GM21576 (cell line): ENCODE data around the gene F3.
A peak's percentile ranks its signal among the peaks of the same experiment; 100 is the strongest.
"Not testable (repeated sequence)": the region's sequence is repeated elsewhere in the genome, so short reads cannot be mapped to it uniquely, and the experiment has no call there.

Experiments used
- ATAC-seq: cut with Tn5 transposase; IDR thresholded peaks from one replicate; pipeline ENCODE4 v1.9.1; 2021; ENCODE audit warnings: mild to moderate bottlenecking, moderate library complexity; ENCODE audit not compliant: unreplicated experiment

Gene F3

DNA sequence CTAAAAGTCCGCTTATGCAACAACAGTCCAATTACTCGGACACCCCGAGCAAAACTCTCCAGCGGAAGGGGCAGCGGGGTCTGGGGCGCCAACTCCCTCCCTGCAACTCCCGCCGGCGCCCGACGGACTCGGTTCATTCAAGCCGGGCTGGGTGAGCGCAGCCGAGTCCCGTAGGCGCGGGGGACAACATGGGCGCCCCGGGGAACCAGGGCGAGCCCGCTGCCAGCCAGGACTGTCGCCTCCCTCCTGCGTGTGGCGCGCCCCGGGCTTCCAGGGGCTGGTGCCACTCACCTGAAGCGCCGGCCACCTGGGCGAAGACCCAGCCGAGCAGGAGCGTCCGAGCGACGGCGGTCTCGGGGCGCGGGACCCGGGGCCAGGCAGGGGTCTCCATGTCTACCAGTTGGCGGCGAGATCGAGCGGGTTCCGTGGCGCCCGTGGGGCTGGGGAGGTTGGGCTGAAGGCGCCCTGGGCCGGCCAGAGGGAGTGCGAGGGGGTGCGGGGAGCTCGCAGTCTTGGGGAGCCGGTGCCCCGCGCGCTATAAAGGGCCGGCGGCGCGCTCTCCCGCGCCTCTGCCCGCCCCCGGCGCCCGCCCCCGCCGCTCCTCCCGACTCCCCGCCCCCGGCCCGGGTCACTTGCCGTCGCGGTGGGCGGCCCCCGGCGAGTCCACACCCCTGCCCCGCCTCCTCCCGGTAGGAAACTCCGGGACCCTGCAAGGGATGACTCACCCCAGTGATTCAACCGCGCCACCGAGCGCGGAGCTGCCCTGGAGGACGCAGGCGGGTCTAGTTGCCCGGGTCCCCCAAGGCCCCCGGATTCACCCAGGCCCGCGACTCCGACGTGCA is at the start of gene F3:
Gene F3 (minus strand): TSS at position 514 of the 842 bp plus-strand sequence. CDS start 123 bp downstream, at position 391.
- ATAC-seq, result peak; percentile 77

DNA sequence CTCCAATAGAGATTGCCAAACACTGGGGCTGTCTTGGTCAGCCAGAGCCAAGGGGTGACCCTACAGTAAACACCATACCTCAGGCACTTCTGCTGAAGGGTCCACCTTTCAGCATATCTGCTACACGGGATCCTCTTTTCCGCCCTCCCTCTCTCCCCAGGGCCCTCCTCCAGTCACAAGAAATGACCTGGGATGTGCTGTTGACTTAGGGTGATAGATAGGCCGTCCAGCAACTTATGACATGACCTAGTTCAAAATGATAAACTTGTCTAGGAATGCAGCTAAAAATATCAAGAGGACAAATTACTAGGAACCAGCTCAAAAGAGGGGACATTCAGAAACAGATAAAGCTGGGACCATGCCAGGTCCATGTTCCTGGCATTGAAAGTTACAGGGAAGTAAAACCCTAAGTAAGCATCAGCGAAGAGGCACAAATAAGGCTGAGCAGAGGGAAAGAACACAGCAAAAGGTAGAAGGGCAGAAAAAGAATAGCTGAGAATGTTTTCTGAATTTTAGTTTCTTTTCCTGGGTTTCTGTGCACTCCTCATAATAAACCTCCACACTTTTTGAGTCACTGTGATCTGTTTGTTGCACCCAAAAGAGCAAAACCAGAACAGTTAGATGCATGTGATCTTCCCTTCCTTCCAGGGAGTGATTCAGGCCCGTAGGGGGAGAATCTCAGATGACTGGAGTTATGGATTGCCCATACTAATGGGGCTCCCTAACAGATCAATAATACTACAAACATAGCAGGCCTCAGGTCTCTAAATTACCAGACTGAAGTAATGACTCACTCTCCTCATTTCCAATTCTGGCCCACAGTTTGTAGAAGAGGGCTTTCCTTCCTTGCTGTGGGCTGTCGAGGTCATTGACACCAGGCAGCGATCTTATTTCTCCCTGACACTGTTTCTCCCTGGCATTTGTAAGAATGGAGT is 48.9 kb upstream of the F3 start:
- ATAC-seq, result no peak

DNA sequence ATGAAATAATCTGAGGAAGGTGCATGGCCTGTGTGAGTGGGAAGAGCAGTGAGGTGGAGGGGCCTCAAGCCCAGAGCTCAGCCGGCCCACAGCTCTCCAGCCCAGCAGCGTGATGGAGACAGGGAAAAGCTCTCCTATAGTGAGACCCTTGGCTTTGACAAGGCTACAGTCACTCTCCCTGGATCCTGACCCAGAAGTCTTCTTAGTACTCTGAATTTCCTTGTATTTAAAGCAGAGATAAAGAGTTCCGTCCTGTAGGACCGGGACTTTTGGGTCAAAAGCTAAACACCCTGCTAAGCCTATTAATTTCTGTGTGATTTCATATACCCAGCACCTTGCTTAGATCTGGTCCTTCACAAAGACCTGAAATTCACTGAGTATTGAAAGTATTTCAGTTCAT is 48.2 kb upstream of the F3 start:
- no peak for ATAC-seq

DNA sequence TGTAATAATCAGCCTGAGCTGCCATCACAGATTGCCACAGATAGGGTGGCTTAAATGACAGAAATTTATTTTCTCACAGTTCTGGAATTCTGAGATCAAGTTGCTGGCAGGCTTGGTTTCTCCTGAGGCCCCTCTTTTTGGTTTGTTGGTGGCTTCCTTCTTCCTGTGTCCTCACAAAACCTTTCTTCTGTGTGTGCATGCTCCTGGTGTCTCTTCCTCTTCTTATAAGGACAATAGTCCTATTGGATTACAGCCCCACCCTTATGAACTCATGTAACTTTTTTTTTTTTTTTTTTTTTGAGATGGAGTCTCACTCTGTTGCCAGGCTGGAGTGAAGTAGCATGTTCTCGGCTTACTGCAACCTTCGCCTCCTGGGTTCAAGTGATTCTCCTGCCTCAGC is 41.0 kb upstream of the F3 start:
- no peak for ATAC-seq

DNA sequence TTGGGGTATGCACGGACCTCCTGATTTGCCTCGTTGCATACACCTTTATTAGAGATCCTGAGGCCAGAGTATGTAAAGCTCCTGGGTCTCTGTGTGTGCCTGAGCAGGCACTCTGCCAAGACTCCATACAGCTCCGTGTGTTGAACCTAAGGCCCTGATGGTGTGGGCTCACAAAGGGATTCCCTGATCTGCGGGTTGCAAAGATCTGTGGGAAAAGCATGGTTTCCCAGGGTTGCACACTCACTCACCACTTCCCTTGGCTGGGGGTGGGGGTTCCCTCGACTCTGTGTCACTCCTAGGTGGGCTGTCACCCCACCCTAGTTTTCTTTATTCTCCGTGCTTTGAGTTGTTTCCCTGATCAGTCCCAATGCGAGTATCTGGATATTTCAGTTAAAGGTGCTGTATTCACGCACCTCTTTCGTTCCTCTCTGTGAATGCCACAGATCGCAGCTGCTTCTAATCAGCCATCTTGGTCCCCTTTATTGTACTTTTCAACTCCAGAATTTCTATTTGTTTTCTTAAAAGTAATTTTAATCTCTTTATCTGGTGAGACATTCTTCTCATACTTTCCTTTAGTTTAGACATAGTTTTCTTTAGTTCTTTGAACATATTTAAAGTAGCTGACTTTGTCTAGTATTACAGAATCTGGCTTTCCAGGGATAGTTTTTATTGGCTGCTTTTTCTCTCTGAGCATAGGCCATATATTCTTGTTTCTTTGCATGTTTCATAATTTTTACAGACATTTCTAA is 39.0 kb upstream of the F3 start:
- ATAC-seq, result no peak

DNA sequence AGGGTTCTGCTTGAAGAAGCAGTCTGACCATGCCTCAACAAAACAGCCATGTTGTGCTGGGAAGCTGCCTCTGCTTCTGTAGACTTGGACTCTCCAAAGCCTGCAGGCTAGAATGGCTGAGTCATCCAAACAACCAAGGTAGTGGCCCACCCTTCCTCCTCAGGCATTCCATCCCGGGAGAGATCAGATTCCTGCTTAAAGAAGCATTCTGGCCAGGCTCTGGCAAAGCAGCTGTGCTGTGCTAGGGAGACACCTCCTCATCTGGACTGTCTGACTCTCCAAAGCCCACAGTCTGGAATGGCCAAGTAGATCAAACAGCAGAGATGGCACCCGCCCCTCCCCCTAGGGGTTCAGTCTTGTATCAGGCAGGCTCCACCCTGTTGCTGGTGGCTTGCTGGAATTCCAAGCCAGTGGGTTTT is 38.3 kb upstream of the F3 start:
- ATAC-seq, result no peak

DNA sequence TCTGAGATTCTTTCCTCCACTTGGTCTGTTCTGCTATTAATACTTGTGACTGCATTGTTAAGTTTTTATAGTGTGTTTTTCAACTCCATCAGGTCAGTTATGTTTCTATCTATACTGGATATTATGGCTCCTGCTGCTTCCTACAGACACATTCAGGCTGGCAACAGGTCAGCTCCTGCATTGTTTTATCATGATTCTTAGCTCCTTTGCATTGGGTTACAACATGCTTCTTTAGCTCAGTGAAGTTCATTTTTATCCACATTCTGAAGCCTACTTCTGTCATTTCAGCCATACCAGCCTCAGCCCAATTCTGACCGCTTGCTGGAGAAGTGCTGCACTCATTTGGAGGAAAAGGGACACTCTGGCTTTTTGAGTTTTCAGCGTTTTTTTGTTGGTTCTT is 37.3 kb upstream of the F3 start:
- ATAC-seq, result no peak

DNA sequence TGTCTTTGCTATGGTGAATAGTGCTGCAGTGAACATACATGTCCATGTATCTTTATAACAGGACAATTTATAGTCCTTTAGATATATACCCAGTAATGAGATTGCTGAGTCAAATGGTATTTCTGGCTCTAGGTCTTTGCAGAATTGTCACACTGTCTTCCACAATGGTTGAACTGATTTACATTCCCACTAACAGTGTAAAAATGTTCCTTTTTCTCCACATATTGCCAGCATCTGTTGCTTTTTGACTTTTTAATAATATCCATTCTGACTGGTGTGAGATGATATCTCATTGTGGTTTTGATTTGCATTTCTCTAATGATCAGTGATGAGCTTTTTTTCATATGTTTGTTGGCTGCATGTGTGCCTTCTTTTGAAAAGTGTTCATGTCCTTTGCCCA is 32.4 kb upstream of the F3 start:
- not testable (repeated sequence) for ATAC-seq

DNA sequence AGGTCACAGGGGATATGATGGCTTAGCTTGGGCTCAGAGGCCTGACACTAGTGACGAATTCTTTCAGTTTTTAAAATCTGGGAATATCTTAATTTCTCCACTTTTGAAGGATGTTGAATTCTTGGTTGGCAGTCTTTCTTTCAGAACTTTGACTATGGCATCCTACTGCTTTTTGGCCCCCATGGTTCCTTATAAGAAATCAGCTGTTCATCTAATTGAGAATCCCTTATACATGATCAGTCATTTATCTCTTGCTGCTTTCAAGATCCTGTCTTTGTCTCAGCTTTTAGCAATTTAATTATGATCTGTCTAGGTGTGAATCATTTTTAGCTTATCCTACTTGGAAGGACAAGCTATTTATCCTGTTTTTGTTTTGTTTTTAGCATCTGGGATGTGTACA is 31.2 kb upstream of the F3 start:
- no peak for ATAC-seq

DNA sequence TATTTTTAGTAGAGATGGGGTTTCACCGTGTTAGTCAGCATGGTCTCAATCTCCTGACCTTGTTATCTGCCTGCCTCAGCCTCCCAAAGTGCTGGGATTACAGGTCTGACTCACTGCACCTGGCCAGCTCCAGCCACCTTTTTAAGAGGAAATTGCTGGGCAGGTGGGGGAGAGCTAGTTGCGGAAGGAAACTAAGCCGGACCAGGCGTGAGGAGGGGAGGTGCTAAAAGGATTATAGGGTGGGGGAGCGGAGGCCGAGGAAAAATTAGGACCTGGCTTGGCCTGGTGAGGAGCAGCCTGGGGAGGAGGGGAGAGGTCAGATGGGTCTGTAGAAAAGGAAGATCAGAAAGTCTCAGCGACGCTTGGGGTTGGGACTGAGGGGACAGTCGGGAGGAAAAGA is 29.4 kb upstream of the F3 start:
- not testable (repeated sequence) for ATAC-seq

DNA sequence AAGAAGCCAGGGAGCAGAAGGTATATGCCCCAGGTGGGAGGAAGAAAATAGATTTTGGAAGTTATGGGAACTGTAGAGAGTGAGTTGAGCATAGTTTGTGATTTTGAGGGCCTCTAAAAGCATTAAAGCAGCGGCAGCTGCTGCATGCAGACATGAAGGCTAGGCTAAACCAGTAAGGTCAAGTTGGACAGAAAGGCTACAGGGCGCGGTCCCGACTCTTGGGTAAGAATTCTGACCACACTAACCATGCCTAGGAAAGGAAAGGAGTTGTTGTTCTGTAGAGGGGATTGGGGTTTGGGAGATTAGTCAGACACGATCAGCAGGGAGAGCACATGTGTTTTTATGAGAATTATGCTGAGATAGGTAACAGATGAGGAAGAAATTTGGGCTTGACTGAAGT is 27.2 kb upstream of the F3 start:
- ATAC-seq, result not testable (repeated sequence)

DNA sequence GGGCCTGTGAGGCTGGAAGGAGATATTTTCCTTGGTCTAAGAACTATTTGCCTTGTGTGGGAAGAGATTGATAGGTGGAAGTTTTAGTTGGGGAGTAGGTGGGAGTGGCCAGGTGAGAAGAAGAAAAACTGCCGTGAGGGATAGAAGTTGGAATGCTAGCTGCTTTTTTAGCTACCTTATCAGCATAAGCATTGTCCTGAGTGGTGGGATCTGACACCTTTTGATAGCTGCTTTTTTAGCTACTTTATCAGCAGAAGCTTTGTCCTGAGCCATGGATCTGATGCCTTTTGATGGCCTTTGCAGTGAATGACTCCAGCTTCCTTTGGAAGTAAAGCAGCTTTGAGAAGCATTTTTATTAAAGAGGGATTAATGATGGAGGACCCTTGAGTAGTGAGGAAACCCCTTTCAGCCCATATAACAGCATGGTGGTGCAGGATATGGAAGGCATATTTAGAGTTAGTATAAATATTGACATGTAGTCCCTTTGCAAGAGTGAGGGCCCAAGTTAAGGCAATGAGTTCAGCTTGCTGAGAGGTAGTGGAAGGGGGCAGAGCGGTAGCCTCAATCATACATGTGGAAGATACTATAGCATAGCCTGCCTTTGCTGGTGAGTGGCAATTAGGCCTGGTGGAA is 26.5 kb upstream of the F3 start:
- not testable (repeated sequence) for ATAC-seq

DNA sequence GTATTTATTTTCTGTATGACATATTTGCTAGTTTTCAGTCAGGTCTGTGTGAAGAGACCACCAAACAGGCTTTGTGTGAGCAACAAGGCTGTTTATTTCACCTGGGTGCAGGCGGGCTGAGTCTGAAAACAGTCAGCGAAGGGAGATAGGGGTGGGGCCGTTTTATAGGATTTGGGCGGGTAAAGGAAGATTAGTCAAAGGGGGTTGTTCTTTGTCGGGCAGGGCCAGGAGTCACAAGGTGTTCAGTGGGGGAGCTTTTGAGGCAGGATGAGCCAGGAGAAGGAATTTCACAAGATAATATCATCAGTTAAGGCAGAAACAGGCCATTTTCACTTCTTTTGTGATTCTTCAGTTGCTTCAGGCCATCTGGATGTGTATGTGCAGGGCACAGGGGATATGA is 24.9 kb upstream of the F3 start:
- not testable (repeated sequence) for ATAC-seq

DNA sequence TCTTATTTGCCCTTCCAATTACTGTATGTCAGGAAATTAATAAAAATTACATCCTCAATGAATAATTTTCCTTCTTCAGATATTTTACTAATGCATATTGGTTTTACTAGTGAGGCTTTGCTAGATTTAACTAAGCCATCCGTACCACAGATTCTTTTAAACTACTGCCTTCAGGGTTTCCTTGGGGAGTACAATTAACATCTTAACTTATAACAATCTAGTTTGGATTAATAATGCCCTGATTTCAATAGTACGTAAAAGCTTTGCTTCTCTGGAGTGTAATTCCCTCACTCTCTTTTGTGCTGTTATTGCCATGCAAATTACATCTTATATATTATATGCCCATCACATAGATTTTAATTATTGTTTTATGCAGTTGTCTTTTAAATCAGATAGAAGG is 24.3 kb upstream of the F3 start:
- no peak for ATAC-seq

DNA sequence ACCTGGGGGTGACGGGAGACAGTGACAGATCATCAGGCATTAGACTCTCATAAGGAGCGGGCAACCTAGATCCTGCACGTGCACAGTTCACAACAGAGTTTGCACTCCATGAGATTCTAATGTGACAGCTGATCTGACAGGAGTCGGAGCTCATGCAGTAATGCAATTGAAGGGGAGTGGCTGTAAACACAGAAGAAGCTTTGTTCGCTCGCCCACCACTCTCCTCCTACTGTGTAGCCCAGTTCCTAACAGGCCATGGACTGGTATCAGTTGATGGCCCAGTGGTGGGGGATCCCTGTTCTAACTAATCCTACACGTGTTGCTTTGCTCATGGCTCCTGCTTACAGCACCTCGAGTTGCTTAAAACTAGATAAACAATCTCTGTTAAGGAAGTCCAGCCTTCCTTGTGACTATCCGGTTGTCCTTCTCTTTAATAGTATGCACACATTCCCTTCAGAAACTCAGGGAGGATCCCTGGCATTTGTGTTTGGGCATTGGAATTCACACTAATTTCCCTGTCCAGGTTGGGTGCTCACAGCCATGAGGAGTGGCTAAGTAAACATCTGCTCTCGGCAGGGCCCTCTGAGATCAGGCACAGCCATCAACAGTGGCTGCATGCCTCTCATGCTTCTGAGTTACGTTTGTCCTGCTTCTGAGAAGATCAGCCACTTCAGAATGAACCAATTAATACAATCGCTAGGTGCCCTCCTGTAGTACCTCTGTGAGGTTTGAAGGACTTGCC is 21.1 kb upstream of the F3 start:
- ATAC-seq, result no peak

DNA sequence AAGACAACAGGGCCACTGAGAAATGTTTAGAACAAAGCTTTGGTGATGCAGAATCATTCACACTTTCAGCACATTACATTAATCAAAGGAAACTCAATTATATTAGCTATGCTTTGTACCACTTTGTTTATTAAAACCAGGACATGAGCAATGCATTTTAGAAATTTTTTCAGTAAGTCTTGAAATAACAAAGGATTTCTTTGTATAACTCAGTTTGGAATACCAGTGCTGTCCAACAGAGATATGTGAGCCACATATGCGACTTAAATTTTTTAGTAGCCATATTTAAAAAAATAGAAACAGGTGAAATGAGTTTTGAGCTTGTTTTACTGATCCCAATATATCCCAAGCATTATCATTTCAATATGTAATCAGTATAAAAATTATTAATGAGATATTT is 18.8 kb upstream of the F3 start:
- no peak for ATAC-seq

DNA sequence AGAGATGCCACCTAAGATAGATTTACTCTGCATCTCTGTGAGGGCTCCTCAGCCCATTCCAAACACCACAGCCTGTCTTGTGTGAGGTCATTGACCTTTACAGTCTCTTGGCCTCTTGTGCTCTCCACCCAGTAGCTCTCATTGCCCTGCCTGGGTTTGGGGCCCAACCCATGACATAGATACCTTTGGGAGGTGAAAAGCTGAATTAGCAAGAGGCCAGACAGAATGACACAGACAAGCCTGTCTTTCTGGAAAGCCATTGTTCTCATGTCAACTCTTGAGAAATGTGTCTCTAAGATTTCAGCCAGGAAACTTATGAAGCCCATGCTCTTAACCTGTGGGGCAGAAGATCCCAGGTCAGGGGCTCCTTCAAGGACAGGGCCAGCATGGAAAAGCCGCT is 18.4 kb upstream of the F3 start:
- no peak for ATAC-seq

DNA sequence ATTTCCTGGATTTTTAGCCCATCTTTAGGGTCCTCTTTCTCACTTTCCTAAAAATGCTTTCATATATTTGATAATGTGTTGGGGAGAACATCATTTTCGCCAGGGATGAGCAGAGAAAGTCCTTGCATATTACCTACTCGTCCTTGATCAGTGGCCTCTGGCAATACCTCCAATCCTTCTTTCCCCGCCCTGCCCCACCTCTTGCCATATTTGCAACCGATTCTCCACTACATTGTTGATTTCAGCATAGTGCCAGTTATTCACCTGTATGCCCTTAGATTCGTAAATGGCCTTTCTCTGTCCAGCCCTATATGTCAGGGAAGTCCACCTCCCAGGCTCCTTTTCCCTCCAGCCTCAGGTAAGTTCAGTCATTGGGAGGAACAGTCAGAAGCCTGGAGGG is 13.5 kb upstream of the F3 start:
- no peak for ATAC-seq

DNA sequence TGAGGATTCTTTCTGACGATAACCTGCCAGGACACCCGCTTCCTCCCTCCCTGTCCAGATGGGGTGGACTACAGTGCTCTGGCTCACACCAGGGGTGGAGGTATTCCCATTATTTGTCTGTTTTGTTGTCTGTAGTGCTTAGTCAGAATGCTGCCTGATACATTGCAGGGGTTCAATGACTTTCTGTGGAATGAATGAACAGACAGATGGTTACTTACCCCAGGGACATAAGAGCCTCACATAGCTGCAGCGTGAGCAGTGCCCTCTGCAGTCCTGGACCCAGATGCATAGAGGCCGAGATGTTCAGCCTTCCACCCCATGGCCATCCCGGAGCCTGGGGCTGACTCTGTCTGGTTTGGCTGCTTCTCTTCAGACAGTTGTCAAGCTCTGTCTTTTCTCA is 13.0 kb upstream of the F3 start:
- no peak for ATAC-seq

DNA sequence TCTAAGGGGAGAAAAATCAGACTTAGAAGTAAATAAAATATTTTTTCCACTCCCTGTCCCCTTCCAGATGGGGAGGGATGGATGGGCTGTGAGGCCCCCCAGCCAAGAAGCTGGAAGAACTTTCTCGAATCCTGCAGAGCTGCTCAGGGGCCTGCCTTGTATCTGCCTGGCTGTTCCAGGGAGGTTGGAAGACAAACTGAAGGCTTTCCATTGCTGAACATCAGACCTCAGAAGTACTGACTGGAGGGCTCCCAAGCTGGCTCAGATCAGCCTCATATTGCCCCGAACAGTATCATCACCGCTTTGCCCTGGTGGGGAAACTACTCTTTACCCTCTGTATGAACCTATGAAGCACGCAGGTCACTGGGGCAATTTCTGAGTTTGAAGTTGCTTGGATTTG is 12.4 kb upstream of the F3 start:
- ATAC-seq, result no peak
